ENCODE data around the gene NADK2.
A peak's percentile ranks its signal among the peaks of the same experiment; 100 is the strongest.

NADK2 gene

GRCh38 chr5:36246036-36246800 lies 4.5 kb upstream of the NADK2 start:
- no peak for DNase-seq

- no peak for DNase-seq
Observed at GRCh38 chr5:36244076-36244475, 2.4 kb upstream of the NADK2 start.

GRCh38 chr5:36243653-36244052 lies 1.9 kb upstream of the NADK2 start:
- DNase-seq: no peak

GRCh38 chr5:36242534-36243485 lies 1.1 kb upstream of the NADK2 start:
- no peak for DNase-seq

- DNase-seq: peak; percentile 71
Observed at GRCh38 chr5:36240779-36241630, 720 bp downstream of the NADK2 start.

- no peak for DNase-seq
Observed at GRCh38 chr5:36239370-36240293, 2.1 kb downstream of the NADK2 start.

- no peak for DNase-seq
Observed at GRCh38 chr5:36238502-36239295, 3.0 kb downstream of the NADK2 start.

GRCh38 chr5:36237751-36238150 lies 4.0 kb downstream of the NADK2 start:
- DNase-seq: no peak

- DNase-seq: no peak
Observed at GRCh38 chr5:36236801-36237200, 4.9 kb downstream of the NADK2 start.

GRCh38 chr5:36232533-36232932 lies 9.2 kb downstream of the NADK2 start:
- no peak for DNase-seq

- DNase-seq: no peak
Observed at GRCh38 chr5:36230151-36230790, 11.5 kb downstream of the NADK2 start.

- no peak for DNase-seq
Observed at GRCh38 chr5:36228505-36228904, 13.2 kb downstream of the NADK2 start.

- no peak for DNase-seq
Observed at GRCh38 chr5:36227046-36227445, 14.7 kb downstream of the NADK2 start.

GRCh38 chr5:36222620-36223019 lies 19.1 kb downstream of the NADK2 start:
- no peak for DNase-seq

GRCh38 chr5:36217988-36218387 lies 23.7 kb downstream of the NADK2 start:
- DNase-seq: no peak

- no peak for DNase-seq
Observed at GRCh38 chr5:36217567-36217966, 24.2 kb downstream of the NADK2 start.

GRCh38 chr5:36215910-36216309 lies 25.8 kb downstream of the NADK2 start:
- DNase-seq: no peak

GRCh38 chr5:36214436-36214835 lies 27.3 kb downstream of the NADK2 start:
- DNase-seq: no peak

GRCh38 chr5:36209664-36210063 lies 32.1 kb downstream of the NADK2 start:
- peak; percentile 40 for DNase-seq

GRCh38 chr5:36208786-36209185 lies 32.9 kb downstream of the NADK2 start:
- no peak for DNase-seq

All from fibroblast of skin of back (primary cell).